A549 (cell line): ENCODE results near the gene TSHZ2. TPM values are rescaled to one million over a fixed set of nuclear protein-coding genes. Genes with fewer than 3 reads are reported as not detected.

Source experiments
- ATAC-seq, 2 experiments: fragments of 200-7000 bp in 1 of 2; fragments of >200 bp in 1 of 2; cut with Nextera tagmentation in 1 of 2; cut with Tn5 transposase in 1 of 2; 3 replicates each; pipeline versions ENCODE4 v1.8.0 to v1.9.1; 2018 to 2020; ENCODE audit warnings: mild to moderate bottlenecking in 1 of 2, moderate library complexity in 1 of 2
- CTCF ChIA-PET: fragments of 300-600 bp; sonication (Branson Sonifier 250); formaldehyde crosslinking; extraction: SDS; loops from one replicate; lab custom pipeline; 2021; ENCODE audit warnings: antibody characterized with exemption, inconsistent platforms; lab: Yijun Ruan, JAX
- POLR2A ChIA-PET: fragments of 350-600 bp; formaldehyde crosslinking; extraction: SDS; loops from one replicate; lab custom pipeline; 2021; ENCODE audit warnings: antibody characterized with exemption, inconsistent platforms; lab: Yijun Ruan, JAX
- DNase-seq, 2 experiments: peaks; one replicate each; pipeline versions ENCODE4 v3.0.0 to v3.0.0-alpha.2; 2011 to 2016; ENCODE audit warnings: low read depth in 1 of 2, low spot score in 1 of 2
- FAIRE-seq: peaks from 2 replicates; lab custom pipeline; 2011; peaks lifted over from hg19 to GRCh38; lab: Jason Lieb, UNC
- H3K27ac ChIP-seq, 2 experiments: fragments of >200 bp; sonication (Bioruptor Twin); formaldehyde crosslinking; 3 replicates each; pipeline ENCODE4 v1.5.1; 2016 to 2017
- H3K4me1 ChIP-seq: fragments of >200 bp; sonication (Bioruptor Twin); formaldehyde crosslinking; 3 replicates; pipeline ENCODE4 v1.6.1; 2016
- H3K4me2 ChIP-seq: fragments of >200 bp; sonication (Bioruptor Twin); formaldehyde crosslinking; 3 replicates; pipeline ENCODE4 v1.6.1; 2016
- H3K4me3 ChIP-seq: fragments of >200 bp; sonication (Bioruptor Twin); formaldehyde crosslinking; 3 replicates; pipeline ENCODE4 v1.5.1; 2016
- H3K9me3 ChIP-seq: fragments of >200 bp; sonication (Bioruptor Twin); formaldehyde crosslinking; 3 replicates; pipeline ENCODE4 v1.6.1; 2016
- BHLHE40 ChIP-seq: IDR thresholded peaks from 2 replicates; pipeline ENCODE4 v1.6.1; 2012; ENCODE audit warnings: low read depth, low read length, inconsistent platforms
- CEBPB ChIP-seq, 2 experiments: fragments of >200 bp in 1 of 2; sonication (Bioruptor Twin) in 1 of 2; formaldehyde crosslinking in 1 of 2; IDR thresholded peaks; 2 replicates each; pipeline ENCODE4 v1.6.1; 2012 to 2016
- CHD2 ChIP-seq: fragments of 150-350 bp; IDR thresholded peaks from 2 replicates; pipeline ENCODE4 v1.6.1; 2014; ENCODE audit warnings: low read length; ENCODE audit not compliant: partially characterized antibody
- CHD4 ChIP-seq: fragments of 200-600 bp; sonication (generic); IDR thresholded peaks from 2 replicates; pipeline ENCODE4 v1.6.1; 2016; ENCODE audit warnings: antibody characterized with exemption, mild to moderate bottlenecking, borderline replicate concordance
- CTCF ChIP-seq: fragments of >200 bp; sonication (Bioruptor Twin); formaldehyde crosslinking; IDR thresholded peaks from 3 replicates; pipeline ENCODE4 v1.5.1; 2016
- FOSB ChIP-seq: fragments of 250-450 bp; sonication (Bioruptor Pico); IDR thresholded peaks from 2 replicates; pipeline ENCODE4 v1.5.0; 2020; ENCODE audit warnings: mild to moderate bottlenecking, moderate library complexity
- FOSL2 ChIP-seq, 2 experiments: fragments of 450-650 bp in 1 of 2; fragments of >200 bp in 1 of 2; sonication (Bioruptor Twin) in 1 of 2; formaldehyde crosslinking; IDR thresholded peaks; 2 replicates each; pipeline versions ENCODE4 v1.5.0 to v1.6.1; 2016 to 2020; ENCODE audit warnings: mild to moderate bottlenecking in 1 of 2, moderate library complexity in 1 of 2
- GATA3 ChIP-seq: IDR thresholded peaks from 2 replicates; pipeline ENCODE4 v1.6.1; 2012; ENCODE audit warnings: borderline replicate concordance
- HDAC2 ChIP-seq: fragments of 200-600 bp; sonication (generic); IDR thresholded peaks from 2 replicates; pipeline ENCODE4 v1.6.1; 2016
- HES2 ChIP-seq: fragments of >200 bp; sonication (Bioruptor Twin); formaldehyde crosslinking; IDR thresholded peaks from 2 replicates; pipeline ENCODE4 v1.6.1; 2016
- HOXA7 ChIP-seq: fragments of 250-450 bp; sonication (Bioruptor Pico); IDR thresholded peaks from 2 replicates; pipeline ENCODE4 v1.5.0; 2020; ENCODE audit warnings: mild to moderate bottlenecking, moderate library complexity
- MAX ChIP-seq: IDR thresholded peaks from 2 replicates; pipeline ENCODE4 v1.6.1; 2012
- MYC ChIP-seq: IDR thresholded peaks from 2 replicates; pipeline ENCODE4 v1.6.1; 2012; ENCODE audit warnings: mild to moderate bottlenecking, inconsistent platforms, low read length, improper control_type of control experiment, borderline replicate concordance
- NPAS2 ChIP-seq: fragments of 250-450 bp; sonication (Bioruptor Pico); IDR thresholded peaks from 2 replicates; pipeline ENCODE4 v1.8.0; 2022; ENCODE audit warnings: mild to moderate bottlenecking, moderate library complexity, borderline replicate concordance
- PHF8 ChIP-seq: fragments of 200-600 bp; sonication (generic); IDR thresholded peaks from 2 replicates; pipeline ENCODE4 v1.6.1; 2016; ENCODE audit warnings: low read depth, mild to moderate bottlenecking, antibody characterized with exemption, moderate library complexity, borderline replicate concordance
- POLR2AphosphoS2 ChIP-seq: conservative IDR thresholded peaks from 2 replicates; pipeline ENCODE4 v1.6.1; 2012; ENCODE audit warnings: low read length, improper control_type of control experiment, inconsistent platforms
- RCOR1 ChIP-seq: fragments of 150-350 bp; IDR thresholded peaks from 2 replicates; pipeline ENCODE4 v1.6.1; 2014; ENCODE audit warnings: antibody characterized with exemption, low read length, low read depth
- RFX5 ChIP-seq: fragments of 450-650 bp; IDR thresholded peaks from 2 replicates; pipeline ENCODE4 v1.7.1; 2014; ENCODE audit warnings: antibody characterized with exemption, mild to moderate bottlenecking, moderate library complexity
- ZNF302 ChIP-seq: fragments of 250-450 bp; sonication (Bioruptor Pico); IDR thresholded peaks from 2 replicates; pipeline ENCODE4 v1.9.0; 2021; ENCODE audit warnings: inconsistent platforms, mild to moderate bottlenecking, moderate library complexity
- WGBS: methylation state at CpG from one replicate; pipeline ENCODE4 v1.1.6; 2017; ENCODE audit errors: missing lambda C conversion rate; 5-methylcytosine and 5-hydroxymethylcytosine counted together
- polyA plus RNA-seq, 4 experiments: library from polyadenylated mRNA; depleted of rRNA in 3 of 4; stranded (reverse); fragments of >200 nt; fragmentation: RNase III in 1 of 4; extraction: RNeasy Plus Mini Kit Qiagen cat#74134 plus additional on column Dnase treatment in 1 of 4; gene quantifications; 2 replicates in 3 of 4; 3 replicates in 1 of 4; pipeline ENCODE4 v1.2.3, GENCODE V29; 2011 to 2017

Gene TSHZ2
- polyA plus RNA-seq, 2 of the 4 experiments (the other 2 are of a cell fraction) = not detected

- Histone ChIP-seq H3K4me1 (no peaks in the 10 kb centered on the region), H3K9me3 (no peaks in the 10 kb centered on the region), H3K4me2 (no peak overlapping the region), H3K4me3 (no peak overlapping the region), H3K27ac (no peak overlapping the region)
- TF ChIP-seq PHF8 (no peak), MYC (no peak), FOSB (CRISPR knock-in tag) (no peak), RFX5 (no peak), CHD2 (no peak), POLR2AphosphoS2 (no peak), BHLHE40 (no peak), ZNF302 (CRISPR knock-in tag) (no peak), HDAC2 (no peak), HES2 (no peak), CEBPB (IDR thresholded peaks at IDR 0.05) (no peak), HOXA7 (CRISPR knock-in tag) (no peak), RCOR1 (no peak), NPAS2 (no peak), GATA3 (no peak)
- CTCF ChIA-PET = no interaction called here
- no peak for ATAC-seq
- POLR2A ChIA-PET = no interaction called here
- no peak for DNase-seq
- no peak for FAIRE-seq
- WGBS = 0% methylated on average over 1 of the region's 1 CpG
Measured at GRCh38 chr20:52945268-52945667, 26.9 kb upstream of the TSHZ2 start.

- DNase-seq (no peak), ATAC-seq (no peak), FAIRE-seq (no peak)
- Histone ChIP-seq H3K4me3 (no peak overlapping the region), H3K4me2 (no peak overlapping the region), H3K9me3 (no peaks in the 10 kb centered on the region), H3K27ac (no peak overlapping the region), H3K4me1 (no peaks in the 10 kb centered on the region)
- ChIA-PET CTCF (no interaction called here), POLR2A (no interaction called here)
- WGBS = 0% methylated on average over 2 of the region's 2 CpGs
- TF ChIP-seq CTCF = no peak
Measured at GRCh38 chr20:52945862-52946522, 26.2 kb upstream of the TSHZ2 start.

GRCh38 chr20:52948491-52948890 lies 23.7 kb upstream of the TSHZ2 start:
- CTCF ChIA-PET = interaction anchor here (1.8 kb wide), 1 partner anchor 12 kb away, joined by 6 read pairs; no protein-coding TSS in a partner anchor
- no peak for DNase-seq

More at GRCh38 chr20:52948491-52948890, 23.7 kb upstream of the TSHZ2 start:
- POLR2A ChIA-PET = no interaction called here
- TF ChIP-seq FOSL2 (IDR thresholded peaks at IDR 0.05) (no peak), FOSL2 (CRISPR knock-in tag; IDR thresholded peaks at IDR 0.05) (no peak), MAX (no peak), CHD4 (no peak), CTCF (no peak)
- FAIRE-seq = no peak
- H3K4me2 ChIP-seq = no peak overlapping the region
- no peaks in the 10 kb centered on the region for H3K9me3 ChIP-seq
- no peak for ATAC-seq
- no peak overlapping the region for H3K4me3 ChIP-seq
- WGBS = 4% methylated on average over 1 of the region's 1 CpG
- no peak overlapping the region for H3K27ac ChIP-seq
- H3K4me1 ChIP-seq = no peaks in the 10 kb centered on the region
